ENCODE data around the gene PNKD.

DNA sequence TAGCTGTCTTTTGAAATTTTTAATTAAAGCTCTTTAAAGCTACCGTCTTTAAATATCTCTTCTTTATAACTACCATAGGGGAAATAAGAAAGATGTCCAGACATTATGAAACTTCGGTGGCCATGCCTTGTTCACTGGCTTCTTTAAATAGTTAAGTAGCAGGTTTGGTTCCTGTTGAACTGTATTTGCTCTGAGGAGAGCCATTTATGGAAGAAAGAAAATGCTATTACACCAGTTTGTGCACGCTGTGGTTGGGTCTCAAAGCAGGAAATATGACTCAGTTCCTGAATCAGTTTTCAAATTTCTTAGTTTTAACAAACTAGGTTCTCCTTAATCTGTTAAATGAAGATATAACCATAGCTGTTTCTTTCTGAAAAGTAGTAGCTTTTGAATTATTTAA lies 41.1 kb upstream of the PNKD start:
- TF ChIP-seq, protein P1, sequence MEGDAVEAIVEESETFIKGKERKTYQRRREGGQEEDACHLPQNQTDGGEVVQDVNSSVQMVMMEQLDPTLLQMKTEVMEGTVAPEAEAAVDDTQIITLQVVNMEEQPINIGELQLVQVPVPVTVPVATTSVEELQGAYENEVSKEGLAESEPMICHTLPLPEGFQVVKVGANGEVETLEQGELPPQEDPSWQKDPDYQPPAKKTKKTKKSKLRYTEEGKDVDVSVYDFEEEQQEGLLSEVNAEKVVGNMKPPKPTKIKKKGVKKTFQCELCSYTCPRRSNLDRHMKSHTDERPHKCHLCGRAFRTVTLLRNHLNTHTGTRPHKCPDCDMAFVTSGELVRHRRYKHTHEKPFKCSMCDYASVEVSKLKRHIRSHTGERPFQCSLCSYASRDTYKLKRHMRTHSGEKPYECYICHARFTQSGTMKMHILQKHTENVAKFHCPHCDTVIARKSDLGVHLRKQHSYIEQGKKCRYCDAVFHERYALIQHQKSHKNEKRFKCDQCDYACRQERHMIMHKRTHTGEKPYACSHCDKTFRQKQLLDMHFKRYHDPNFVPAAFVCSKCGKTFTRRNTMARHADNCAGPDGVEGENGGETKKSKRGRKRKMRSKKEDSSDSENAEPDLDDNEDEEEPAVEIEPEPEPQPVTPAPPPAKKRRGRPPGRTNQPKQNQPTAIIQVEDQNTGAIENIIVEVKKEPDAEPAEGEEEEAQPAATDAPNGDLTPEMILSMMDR (IDR thresholded peaks at IDR 0.05) = no peak
- TF ChIP-seq POLR2A (IDR thresholded peaks at IDR 0.05) (no peak), POLR2AphosphoS5 (IDR thresholded peaks at IDR 0.05) (peak in 2 of 3 donors; percentile 24 to 25), EP300 (IDR thresholded peaks at IDR 0.05) (no peak)

All from stomach (tissue), 4 donors.